H1 (cell line): ENCODE measurements around the gene HECTD3. TPM values are rescaled to one million over a fixed set of nuclear protein-coding genes. Genes with fewer than 3 reads are reported as not detected.

ENCODE experiments used
- CTCF ChIA-PET: fragments of 300-600 bp; sonication (Branson Sonifier 250); formaldehyde crosslinking; loops from one replicate; lab custom pipeline; 2021; ENCODE audit not compliant: partially characterized antibody; lab: Charles Lee
- POLR2A ChIA-PET: fragments of 300-600 bp; sonication (Branson Sonifier 250); formaldehyde crosslinking; loops from one replicate; lab custom pipeline; 2021; ENCODE audit warnings: inconsistent platforms; ENCODE audit not compliant: partially characterized antibody; lab: Charles Lee
- DNase-seq, 2 experiments: peaks; one replicate each; pipeline versions ENCODE4 v3.0.0 to v3.0.0-alpha.2; 2010 to 2022; ENCODE audit warnings: low spot score in 2 of 2, low read depth in 1 of 2, mixed read lengths in 1 of 2
- FAIRE-seq: peaks from 2 replicates; lab custom pipeline; 2011; peaks lifted over from hg19 to GRCh38; lab: Jason Lieb, UNC
- H2AFZ ChIP-seq: 2 replicates; pipeline ENCODE4 v1.8.1; 2012; ENCODE audit warnings: low read length, inconsistent platforms
- H2AK5ac ChIP-seq: 2 replicates; pipeline ENCODE4 v1.6.1; 2013; ENCODE audit warnings: low read depth, low read length
- H2BK120ac ChIP-seq: replicated peaks from 2 replicates; pipeline ENCODE3; 2013; ENCODE audit warnings: low read depth, low read length, inconsistent platforms
- H2BK12ac ChIP-seq: 2 replicates; pipeline ENCODE4 v1.6.1; 2013; ENCODE audit warnings: low read depth, low read length
- H2BK15ac ChIP-seq: 2 replicates; pipeline ENCODE4 v1.6.1; 2013; ENCODE audit warnings: low read length
- H2BK20ac ChIP-seq: 2 replicates; pipeline ENCODE4 v1.6.1; 2013; ENCODE audit warnings: low read length
- H2BK5ac ChIP-seq: 2 replicates; pipeline ENCODE4 v1.6.1; 2013; ENCODE audit warnings: low read depth, low read length
- H3K14ac ChIP-seq: 2 replicates; pipeline ENCODE4 v1.6.1; 2013; ENCODE audit warnings: inconsistent platforms; ENCODE audit not compliant: insufficient read length
- H3K18ac ChIP-seq: 2 replicates; pipeline ENCODE4 v1.6.1; 2013; ENCODE audit warnings: low read length; ENCODE audit errors: extremely low read depth
- H3K23ac ChIP-seq: 2 replicates; pipeline ENCODE4 v1.6.1; 2013; ENCODE audit warnings: inconsistent platforms; ENCODE audit not compliant: insufficient read length
- H3K23me2 ChIP-seq: 2 replicates; pipeline ENCODE4 v1.6.1; 2013; ENCODE audit warnings: low read depth, low read length
- H3K27ac ChIP-seq: 2 replicates; pipeline ENCODE4 v1.6.1; 2011; ENCODE audit warnings: low read depth, low read length, inconsistent platforms
- H3K27me3 ChIP-seq, 4 experiments: replicated peaks in 1 of 4; 1 replicate in 1 of 4; 2 replicates in 3 of 4; pipeline versions ENCODE4 v1.6.1 to v1.8.1; 2011 to 2013; ENCODE audit warnings: low read length in 3 of 4, mild to moderate bottlenecking in 3 of 4, inconsistent platforms in 2 of 4, mixed read lengths in 2 of 4, moderate library complexity in 1 of 4; ENCODE audit not compliant: control insufficient read depth in 3 of 4, insufficient read depth in 3 of 4; ENCODE audit errors: extremely low read depth in 1 of 4
- H3K36me3 ChIP-seq, 4 experiments: 2 replicates each; pipeline versions ENCODE4 v1.6.1 to v1.8.1; 2011 to 2013; ENCODE audit warnings: mild to moderate bottlenecking in 4 of 4, low read length in 3 of 4, moderate library complexity in 2 of 4, control low read depth in 1 of 4, inconsistent platforms in 1 of 4; ENCODE audit not compliant: insufficient read depth in 4 of 4, control insufficient read depth in 2 of 4
- H3K4ac ChIP-seq: replicated peaks from 2 replicates; pipeline ENCODE3; 2013; ENCODE audit warnings: low read length, low read depth, mixed read lengths, inconsistent platforms; ENCODE audit not compliant: insufficient read length
- H3K4me1 ChIP-seq, 4 experiments: replicated peaks in 1 of 4; 1 replicate in 1 of 4; 2 replicates in 3 of 4; pipeline versions ENCODE4 v1.6.1 to v1.8.1; 2011 to 2013; ENCODE audit warnings: low read length in 3 of 4, inconsistent platforms in 2 of 4, mixed read lengths in 1 of 4; ENCODE audit not compliant: insufficient read depth in 4 of 4, control insufficient read depth in 3 of 4
- H3K4me2 ChIP-seq, 2 experiments: 2 replicates each; pipeline versions ENCODE4 v1.6.1 to v1.8.1; 2011 to 2013; ENCODE audit warnings: low read depth in 2 of 2, low read length in 2 of 2, control low read depth in 1 of 2, inconsistent platforms in 1 of 2, mild to moderate bottlenecking in 1 of 2; ENCODE audit not compliant: insufficient read depth in 1 of 2
- H3K4me3 ChIP-seq, 4 experiments: fragments of 200-600, 300-600 bp in 1 of 4; sonication (generic), shearing (Covaris generic), sonication (Bioruptor Twin) in 1 of 4; 2 replicates each; pipeline versions ENCODE4 v1.5.1 to v1.8.1; 2011 to 2016; ENCODE audit warnings: low read length in 4 of 4, low read depth in 3 of 4, control low read depth in 2 of 4, inconsistent platforms in 2 of 4, mild to moderate bottlenecking in 2 of 4, mixed read lengths in 1 of 4, moderate library complexity in 1 of 4; ENCODE audit not compliant: insufficient read depth in 2 of 4; ENCODE audit errors: extremely low read depth in 1 of 4
- H3K56ac ChIP-seq: replicated peaks from 2 replicates; pipeline ENCODE3; 2013; ENCODE audit warnings: low read depth, mild to moderate bottlenecking, mixed read lengths, low read length, inconsistent platforms; ENCODE audit not compliant: insufficient read length
- H3K79me1 ChIP-seq: 2 replicates; pipeline ENCODE4 v1.6.1; 2013; ENCODE audit warnings: low read depth, low read length, control low read depth
- H3K79me2 ChIP-seq, 2 experiments: 2 replicates each; pipeline versions ENCODE4 v1.6.1 to v1.8.1; 2012 to 2013; ENCODE audit warnings: low read length in 2 of 2, mild to moderate bottlenecking in 2 of 2, inconsistent platforms in 1 of 2; ENCODE audit not compliant: insufficient read depth in 2 of 2, control insufficient read depth in 1 of 2
- H3K9ac ChIP-seq, 4 experiments: replicated peaks in 1 of 4; 1 replicate in 1 of 4; 2 replicates in 3 of 4; pipeline versions ENCODE4 v1.6.1 to v1.8.1; 2011 to 2013; ENCODE audit warnings: low read depth in 3 of 4, low read length in 3 of 4, control low read depth in 2 of 4, mild to moderate bottlenecking in 2 of 4, moderate library complexity in 2 of 4, inconsistent platforms in 1 of 4; ENCODE audit errors: extremely low read depth in 1 of 4
- H3K9me3 ChIP-seq, 2 experiments: 2 replicates each; pipeline versions ENCODE4 v1.6.1 to v1.8.1; 2012 to 2013; ENCODE audit warnings: mild to moderate bottlenecking in 2 of 2, moderate library complexity in 2 of 2, control low read depth in 1 of 2, inconsistent platforms in 1 of 2, low read depth in 1 of 2, low read length in 1 of 2, mixed read lengths in 1 of 2; ENCODE audit not compliant: insufficient read depth in 2 of 2
- H4K20me1 ChIP-seq, 2 experiments: replicated peaks in 1 of 2; 2 replicates each; pipeline versions ENCODE3 to v1.8.1; 2011 to 2013; ENCODE audit warnings: inconsistent platforms in 2 of 2, low read length in 2 of 2, mild to moderate bottlenecking in 1 of 2; ENCODE audit not compliant: insufficient read depth in 2 of 2, control insufficient read depth in 1 of 2
- H4K5ac ChIP-seq: 2 replicates; pipeline ENCODE4 v1.6.1; 2013; ENCODE audit warnings: low read length, low read depth, mixed read lengths, inconsistent platforms; ENCODE audit not compliant: insufficient read length
- H4K8ac ChIP-seq: 2 replicates; pipeline ENCODE4 v1.8.0; 2013; ENCODE audit warnings: mild to moderate bottlenecking, moderate library complexity, low read length, inconsistent platforms; ENCODE audit not compliant: insufficient read depth; ENCODE audit errors: extremely low read depth
- H4K91ac ChIP-seq: replicated peaks from 2 replicates; pipeline ENCODE3; 2013; ENCODE audit warnings: low read length, mixed read lengths, inconsistent platforms; ENCODE audit not compliant: insufficient read length
- ASH2L ChIP-seq: fragments of 200-600, 300-600 bp; sonication (generic); IDR thresholded peaks from one replicate; pipeline ENCODE4 v1.7.1; 2017; ENCODE audit warnings: low read length
- BACH1 ChIP-seq: IDR thresholded peaks from 2 replicates; pipeline ENCODE4 v1.6.1; 2012; ENCODE audit warnings: low read length, improper control_type of control experiment
- CBX8 ChIP-seq: fragments of 300-800, 300-1000 bp; sonication (generic); IDR thresholded peaks from 2 replicates; pipeline ENCODE4 v1.7.1; 2016; ENCODE audit warnings: low read depth, low read length, borderline replicate concordance
- CHD2 ChIP-seq: IDR thresholded peaks from 2 replicates; pipeline ENCODE4 v1.6.1; 2012; ENCODE audit warnings: low read length, improper control_type of control experiment
- EGR1 ChIP-seq: IDR thresholded peaks from 2 replicates; pipeline ENCODE4 v1.6.1; 2011; ENCODE audit warnings: low read depth, low read length, borderline replicate concordance
- FOSL1 ChIP-seq: IDR thresholded peaks from 2 replicates; pipeline ENCODE4 v1.6.1; 2011; ENCODE audit warnings: mild to moderate bottlenecking, low read depth, low read length, moderate library complexity; ENCODE audit not compliant: insufficient read depth
- GTF2F1 ChIP-seq: IDR thresholded peaks from 2 replicates; pipeline ENCODE4 v1.6.1; 2012; ENCODE audit warnings: low read depth, low read length, improper control_type of control experiment, borderline replicate concordance
- KDM1A ChIP-seq: fragments of 200-600, 300-600 bp; sonication (generic); IDR thresholded peaks from 2 replicates; pipeline ENCODE4 v1.7.1; 2016; ENCODE audit warnings: mild to moderate bottlenecking, low read length, borderline replicate concordance
- POLR2AphosphoS5 ChIP-seq: IDR thresholded peaks from 2 replicates; pipeline ENCODE4 v1.6.1; 2011; ENCODE audit warnings: low read depth, low read length
- POU5F1 ChIP-seq: IDR thresholded peaks from 2 replicates; pipeline ENCODE4 v1.6.1; 2011; ENCODE audit warnings: low read depth, mild to moderate bottlenecking, low read length, moderate library complexity
- SP1 ChIP-seq: IDR thresholded peaks from 2 replicates; pipeline ENCODE4 v1.6.1; 2011; ENCODE audit warnings: low read depth, low read length
- SUZ12 ChIP-seq: fragments of 200-600 bp; sonication (generic); IDR thresholded peaks from 2 replicates; pipeline ENCODE4 v1.6.1; 2012; ENCODE audit warnings: mild to moderate bottlenecking, inconsistent platforms, low read length, moderate library complexity, mixed read lengths
- TEAD4 ChIP-seq: IDR thresholded peaks from 2 replicates; pipeline ENCODE4 v1.6.1; 2012; ENCODE audit warnings: low read depth, low read length, inconsistent platforms, mixed read lengths
- YY1 ChIP-seq: IDR thresholded peaks from 2 replicates; pipeline ENCODE4 v1.6.1; 2011; ENCODE audit warnings: low read depth, mild to moderate bottlenecking, low read length
- WGBS, 2 experiments: shearing (Covaris generic) in 1 of 2; methylation state at CpG; one replicate each; pipeline versions ENCODE4 v1.1.6 to v1.1.7; 2013 to 2015; ENCODE audit warnings: low lambda C conversion rate in 2 of 2, mixed read lengths in 2 of 2, inconsistent platforms in 1 of 2, low coverage in 1 of 2, missing lambda C conversion rate in 1 of 2; ENCODE audit not compliant: insufficient replicate concordance in 2 of 2, insufficient coverage in 1 of 2, insufficient read length in 1 of 2; ENCODE audit errors: extremely low coverage in 1 of 2, missing lambda C conversion rate in 1 of 2; 5-methylcytosine and 5-hydroxymethylcytosine counted together
- polyA plus RNA-seq, 7 experiments: library from polyadenylated mRNA; depleted of rRNA in 3 of 7; stranded (reverse) in 5 of 7; unstranded in 2 of 7; fragments of >200 nt in 5 of 7; fragments of 200-250 nt in 2 of 7; gene quantifications; 1 replicate in 5 of 7; 2 replicates in 1 of 7; 4 replicates in 1 of 7; pipeline versions ENCODE4 v1.2.1 to v1.2.3, GENCODE V29; 2011 to 2013; ENCODE audit warnings: missing spikeins in 2 of 7, mixed read lengths in 2 of 7
- total RNA-seq: library from RNA; stranded (reverse); fragmentation: NEBNext Ultra II Directional; extraction: Animal tissue kit (Norgen Biotek cat#: 25700); gene quantifications from 2 replicates; pipeline ENCODE4 v1.2.1, GENCODE V29; 2021

Gene HECTD3
- total and polyA plus RNA-seq, 2 of the 8 experiments (the other 6 are each of a cell fraction or from before 2014, with no cell fraction given) = 32.9 to 52.7 TPM

DNA sequence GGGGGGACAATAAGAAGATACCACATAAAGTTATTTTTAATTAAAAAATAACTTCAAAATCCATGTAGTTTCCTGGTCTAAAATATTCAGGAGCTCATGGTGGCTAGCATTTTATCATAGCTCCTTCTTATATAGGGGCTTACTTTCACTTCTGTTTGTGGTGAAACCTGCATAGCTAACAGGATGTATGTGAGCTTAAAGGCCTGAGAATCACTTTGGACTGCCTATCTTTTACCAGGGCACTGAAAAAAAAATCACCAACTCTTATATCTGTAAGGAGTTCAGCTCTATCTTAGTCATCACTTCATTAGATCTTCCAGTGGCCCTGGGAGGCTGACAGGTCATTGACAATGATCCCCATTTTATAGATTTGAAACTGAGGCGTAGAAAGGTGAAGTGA is 22.2 kb upstream of the HECTD3 start:
- WGBS, 2 experiments = 100% methylated on average over 1 of the region's 1 CpG; no CpG with 5 or more reads in 1 of the 2 experiments
- no peak overlapping the region for H2BK5ac ChIP-seq
- no peaks in the 10 kb centered on the region for H3K79me1 ChIP-seq
- no peak for FAIRE-seq
- H2BK12ac ChIP-seq = no peak overlapping the region
- no peak overlapping the region for H4K91ac ChIP-seq
- no peak overlapping the region for H2AFZ ChIP-seq
- no peak overlapping the region for H2BK15ac ChIP-seq
- ChIA-PET POLR2A (interaction anchor here (0.9 kb wide), 1 partner anchor 21 kb away, joined by 4 read pairs; the partner anchor contains the start of gene UROD), CTCF (interaction anchor here (0.8 to 4.5 kb wide), 3 partner anchors 10 to 278 kb away, joined by 3 to 36 read pairs (median 4); no protein-coding TSS in a partner anchor)
- H3K27me3 ChIP-seq = no peaks in the 10 kb centered on the region
- no peak overlapping the region for H2AK5ac ChIP-seq
- no peak overlapping the region for H3K4me2 ChIP-seq
- no peak overlapping the region for H3K4me3 ChIP-seq
- H3K36me3 ChIP-seq = no peaks in the 10 kb centered on the region
- H3K9me3 ChIP-seq = no peaks in the 10 kb centered on the region
- no peak overlapping the region for H3K9ac ChIP-seq
- no peak overlapping the region for H3K14ac ChIP-seq
- H3K56ac ChIP-seq = no peak overlapping the region
- H3K23ac ChIP-seq = no peak overlapping the region
- H4K5ac ChIP-seq = no peak overlapping the region
- no peak overlapping the region for H3K4ac ChIP-seq
- DNase-seq = no peak
- no peak overlapping the region for H4K8ac ChIP-seq
- no peaks in the 10 kb centered on the region for H3K79me2 ChIP-seq
- TF ChIP-seq SUZ12 (no peak), KDM1A (no peak), SP1 (no peak), FOSL1 (no peak), YY1 (no peak), CHD2 (no peak), CBX8 (no peak), POLR2AphosphoS5 (no peak), TEAD4 (no peak), BACH1 (no peak), EGR1 (no peak), GTF2F1 (no peak), POU5F1 (no peak), ASH2L (no peak)
- no peak overlapping the region for H3K27ac ChIP-seq
- no peak overlapping the region for H2BK20ac ChIP-seq
- H3K23me2 ChIP-seq = no peaks in the 10 kb centered on the region
- no peak overlapping the region for H2BK120ac ChIP-seq
- H3K18ac ChIP-seq = no peak overlapping the region
- no peaks in the 10 kb centered on the region for H3K4me1 ChIP-seq
- no peaks in the 10 kb centered on the region for H4K20me1 ChIP-seq
